Measurements from ENCODE around the gene ARHGEF6.

ARHGEF6 gene

GRCh38 chrX:136643243-136643642 lies 137.5 kb downstream of the ARHGEF6 start:
- DNase-seq, result no peak

- DNase-seq, result peak; percentile 16
Measured at GRCh38 chrX:136639506-136640176, 141.1 kb downstream of the ARHGEF6 start.

GRCh38 chrX:136636121-136636520 lies 144.6 kb downstream of the ARHGEF6 start:
- DNase-seq, result no peak

DNA sequence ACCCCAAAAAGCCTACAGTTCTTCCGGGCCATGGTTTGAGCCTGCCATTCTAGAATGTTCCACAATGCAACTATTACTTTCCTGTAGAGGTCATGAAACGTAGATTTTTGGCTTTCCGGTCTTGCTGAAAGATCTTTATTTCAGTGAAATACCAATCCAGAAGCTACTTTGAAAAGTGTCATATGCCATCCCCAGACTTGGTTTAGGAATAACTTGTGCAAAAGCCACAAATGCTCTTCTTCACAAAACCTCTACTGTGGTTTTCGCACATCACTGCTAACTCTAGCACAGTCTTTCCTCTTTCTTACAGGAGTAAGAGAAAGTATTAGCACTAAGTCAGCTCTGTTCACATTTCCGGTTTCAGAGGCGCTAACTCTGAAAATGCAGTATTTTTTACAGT lies 145.5 kb downstream of the ARHGEF6 start:
- DNase-seq, result no peak

GRCh38 chrX:136630881-136631280 lies 149.9 kb downstream of the ARHGEF6 start:
- DNase-seq, result no peak

DNA sequence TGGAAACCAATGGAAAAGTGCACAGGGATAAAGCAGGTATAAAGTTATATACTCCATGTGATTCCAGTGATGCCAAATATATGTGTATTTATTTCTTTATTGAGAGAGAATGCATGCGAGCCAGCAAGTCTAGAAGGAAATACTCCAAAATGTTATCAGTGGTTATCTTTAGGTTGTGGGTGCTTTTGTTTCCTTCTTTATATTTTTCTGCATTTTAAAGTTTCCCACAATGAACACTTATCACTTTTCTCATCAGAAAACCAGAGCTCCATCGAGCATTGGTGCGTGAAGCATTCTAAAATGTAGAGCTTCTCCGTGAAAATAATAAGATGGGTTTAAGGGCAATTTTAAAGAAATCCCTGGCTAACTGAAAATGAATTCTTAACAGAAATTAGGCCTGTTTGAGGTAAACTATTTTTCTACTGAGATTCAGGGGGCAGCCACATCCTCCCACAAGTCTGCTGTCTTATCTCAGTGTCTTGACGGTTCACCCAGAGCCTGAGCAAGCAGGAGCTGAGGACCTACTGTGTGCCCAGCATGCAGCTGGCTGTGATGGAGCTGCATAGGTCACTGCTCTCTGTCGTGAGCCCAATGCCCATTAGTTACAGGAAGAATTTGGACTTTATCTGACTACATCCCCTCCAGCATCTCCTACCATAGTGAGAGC lies 151.5 kb downstream of the ARHGEF6 start:
- DNase-seq, result no peak

- no peak for DNase-seq
Measured at GRCh38 chrX:136627409-136627808, 153.3 kb downstream of the ARHGEF6 start.

GRCh38 chrX:136626891-136627290 lies 153.8 kb downstream of the ARHGEF6 start:
- no peak for DNase-seq

GRCh38 chrX:136626237-136626636 lies 154.5 kb downstream of the ARHGEF6 start:
- DNase-seq, result no peak

GRCh38 chrX:136625246-136625645 lies 155.5 kb downstream of the ARHGEF6 start:
- no peak for DNase-seq

DNA sequence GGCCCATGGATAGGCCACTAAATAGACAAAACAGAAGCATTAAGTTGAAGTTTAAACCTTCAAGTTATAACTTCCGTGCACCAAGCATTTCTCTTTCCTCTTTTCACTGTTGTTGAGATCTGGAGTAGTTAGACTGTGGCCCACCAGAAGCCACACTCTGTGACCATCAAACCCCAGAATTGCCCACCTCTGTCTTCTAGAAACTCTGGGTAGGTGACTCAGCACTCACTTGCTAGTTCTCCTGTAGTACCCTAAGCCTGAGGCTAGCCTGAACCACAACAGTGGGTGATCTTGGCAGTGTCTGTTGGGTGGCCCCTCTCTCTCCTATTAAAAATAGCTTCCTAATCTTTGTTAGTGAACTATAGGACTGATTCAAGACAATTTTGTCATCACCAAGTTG lies 157.3 kb downstream of the ARHGEF6 start:
- DNase-seq, result no peak

GRCh38 chrX:136622568-136622967 lies 158.2 kb downstream of the ARHGEF6 start:
- no peak for DNase-seq

DNA sequence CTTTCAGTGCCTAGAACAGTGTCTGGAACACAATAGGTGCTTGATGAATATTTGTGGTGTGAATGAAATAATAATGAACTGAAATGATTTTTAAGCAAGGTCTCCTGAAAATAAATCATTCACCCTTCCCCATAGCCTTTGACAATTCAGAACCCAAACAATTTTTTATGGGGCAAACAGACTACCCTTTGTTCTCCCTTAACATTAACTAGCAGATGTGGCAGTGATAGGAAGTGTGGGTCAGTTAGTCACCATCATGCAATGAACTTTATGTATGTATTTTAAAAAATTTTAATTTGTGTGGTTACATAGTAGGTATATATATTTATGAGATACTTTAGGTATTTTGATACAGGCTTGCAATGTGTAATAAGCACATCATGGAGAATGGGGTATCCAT lies 160.0 kb downstream of the ARHGEF6 start:
- no peak for DNase-seq

- DNase-seq, result no peak
Measured at GRCh38 chrX:136619899-136620505, 160.7 kb downstream of the ARHGEF6 start.

DNA sequence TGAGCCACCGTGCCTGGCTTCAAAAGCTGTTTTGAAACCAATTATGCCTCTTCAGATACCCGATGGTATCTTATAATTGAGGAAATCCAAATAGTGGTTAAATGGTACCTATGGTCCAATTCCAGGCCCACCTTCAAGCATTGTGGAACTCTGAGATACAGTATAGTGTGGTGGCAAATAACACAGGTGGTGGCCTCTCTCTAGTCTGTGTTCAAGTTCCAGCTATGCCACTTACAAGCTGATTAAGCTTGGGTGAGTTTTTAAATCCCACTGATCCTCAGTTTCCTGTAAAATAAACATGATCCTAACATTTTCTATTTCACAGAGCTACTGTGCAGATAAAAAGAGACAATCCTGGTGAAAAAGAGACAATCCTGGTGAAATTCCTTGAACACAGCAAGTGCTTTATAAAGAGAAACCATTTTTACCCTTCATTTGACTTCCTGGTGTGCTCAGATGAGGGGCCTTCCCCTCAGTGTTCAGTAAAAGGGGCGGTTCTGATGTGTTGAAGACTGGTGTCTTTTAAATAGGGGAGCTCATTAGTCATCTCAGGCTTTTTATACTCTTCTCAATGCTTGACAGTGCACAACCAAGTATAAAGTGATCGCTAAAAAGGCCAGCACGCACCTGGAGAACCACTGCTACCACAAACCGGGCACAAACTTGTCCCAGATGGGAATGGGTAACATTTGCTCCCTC lies 163.6 kb downstream of the ARHGEF6 start:
- no peak for DNase-seq

All from NCI-H226 (cell line).